Activated T-helper 9 cell treated with anti-CD3 and anti-CD28 coated beads, Interleukin-2, amount 50 U/mL, for 16 hours (primary cell): Measurements from ENCODE around the gene WSB1.

Experiments
- DNase-seq: peaks from one replicate; pipeline ENCODE4 v3.0.0-alpha.2; 2020; ENCODE audit warnings: low read depth

Gene WSB1

GRCh38 chr17:27280527-27280926 is 13.4 kb upstream of the WSB1 start:
- no peak for DNase-seq

DNA sequence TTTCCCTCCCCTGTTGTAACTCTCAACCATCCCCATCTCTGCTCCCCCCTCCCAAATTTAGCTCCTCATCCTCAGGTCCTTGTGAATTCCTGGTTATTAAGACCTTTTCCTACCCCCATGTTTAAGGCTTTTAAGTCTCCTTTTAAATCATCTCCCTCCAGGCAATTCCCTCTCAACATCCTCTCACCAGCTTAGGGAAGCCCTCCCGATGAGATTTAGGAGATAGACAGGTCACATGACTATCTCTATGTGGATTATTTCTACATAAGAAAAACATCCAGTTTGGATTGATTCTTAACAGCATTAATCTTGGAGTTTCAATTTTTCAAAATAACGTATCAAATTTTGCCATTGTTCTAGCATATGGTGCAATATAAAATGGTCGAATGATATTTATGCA is 12.5 kb upstream of the WSB1 start:
- DNase-seq, result no peak

DNA sequence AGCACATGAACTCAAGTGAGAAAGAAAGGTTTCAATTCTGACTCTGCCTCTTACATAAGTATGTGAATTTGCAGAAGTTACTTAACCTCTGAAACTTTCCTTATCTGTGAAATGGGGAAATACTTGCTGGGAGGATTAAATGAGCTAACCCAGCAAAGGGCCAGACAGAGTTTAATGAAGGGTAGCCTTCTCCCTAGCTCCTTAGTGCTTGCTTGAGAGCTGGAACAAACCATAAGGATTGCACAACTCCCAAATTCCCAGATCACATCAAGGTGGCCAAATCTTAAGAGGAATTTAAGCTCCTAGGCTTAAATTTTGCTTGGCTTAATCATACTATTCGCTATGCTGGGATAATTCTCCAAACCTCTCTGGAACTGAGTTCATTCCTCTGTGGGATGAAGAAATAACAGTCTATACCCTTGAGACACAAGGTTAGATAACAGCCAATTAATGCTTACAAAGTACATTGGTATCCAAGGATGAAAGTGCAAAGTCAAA is 11.8 kb upstream of the WSB1 start:
- no peak for DNase-seq

GRCh38 chr17:27283060-27283459 is 10.9 kb upstream of the WSB1 start:
- DNase-seq, result no peak

DNA sequence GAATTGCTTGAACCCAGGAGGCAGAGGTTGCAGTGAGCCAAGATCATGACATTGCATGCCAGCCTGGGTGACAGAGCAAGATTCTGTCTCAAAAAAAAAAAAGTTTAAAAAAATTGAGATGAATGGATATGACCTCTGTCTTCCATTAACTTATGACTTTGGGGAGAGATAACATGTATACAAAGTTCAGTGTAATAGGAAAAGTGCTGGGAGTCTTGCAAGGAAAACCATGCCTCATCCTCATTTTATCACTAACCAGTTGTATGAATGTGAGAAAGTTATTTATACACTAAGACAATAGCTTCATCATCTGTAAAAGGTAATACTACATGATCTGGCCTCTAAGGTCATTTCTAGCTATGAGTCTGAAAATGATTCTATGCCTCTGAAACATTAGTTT is 10.2 kb upstream of the WSB1 start:
- DNase-seq, result no peak

DNA sequence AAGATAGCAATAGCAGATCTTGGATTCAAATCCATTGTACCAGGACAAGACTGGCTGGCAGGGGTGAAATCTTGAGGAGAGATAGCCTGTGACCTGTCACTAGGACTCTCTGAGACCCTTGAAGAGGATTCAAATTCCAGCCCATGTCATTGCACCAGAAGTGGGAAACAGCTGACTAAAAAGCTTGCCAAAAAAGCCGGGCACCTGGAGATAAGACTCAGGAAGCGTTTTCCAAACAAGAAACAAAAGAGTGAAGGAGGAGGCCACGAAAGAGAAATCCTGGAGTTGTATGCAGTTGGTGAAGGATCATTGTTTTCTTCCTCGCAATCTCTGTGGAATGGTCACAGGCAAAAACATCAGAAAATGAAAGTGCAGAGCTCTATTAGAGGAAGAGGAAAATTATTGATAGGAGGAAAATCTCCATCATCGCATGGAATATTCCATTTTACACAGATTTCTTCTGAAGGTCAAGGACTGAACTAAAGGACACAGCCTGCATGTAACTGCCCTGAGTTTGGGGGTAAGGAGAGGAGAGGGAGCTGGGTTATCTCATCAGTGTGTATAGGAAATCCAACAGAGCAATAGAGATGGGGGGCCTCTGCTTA is 9.0 kb upstream of the WSB1 start:
- DNase-seq, result no peak

DNA sequence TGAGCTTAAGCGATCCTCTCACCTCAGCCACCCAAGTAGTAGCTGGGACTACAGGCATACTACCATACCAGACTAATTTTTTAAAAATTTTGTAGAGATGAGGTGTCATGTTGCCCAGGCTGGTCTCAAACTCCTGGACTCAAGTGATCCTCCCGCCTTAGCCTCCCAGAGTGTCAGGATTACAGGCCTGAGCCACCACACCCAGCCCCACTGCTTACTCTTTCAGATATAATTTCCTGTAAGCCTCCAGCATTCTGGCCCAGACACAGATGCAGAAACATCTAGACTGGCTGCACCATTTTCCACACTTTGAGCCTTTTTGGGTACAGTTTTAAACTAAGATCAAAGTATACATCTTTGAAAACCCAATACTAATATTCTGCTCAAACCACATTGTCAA is 8.4 kb upstream of the WSB1 start:
- DNase-seq, result no peak

DNA sequence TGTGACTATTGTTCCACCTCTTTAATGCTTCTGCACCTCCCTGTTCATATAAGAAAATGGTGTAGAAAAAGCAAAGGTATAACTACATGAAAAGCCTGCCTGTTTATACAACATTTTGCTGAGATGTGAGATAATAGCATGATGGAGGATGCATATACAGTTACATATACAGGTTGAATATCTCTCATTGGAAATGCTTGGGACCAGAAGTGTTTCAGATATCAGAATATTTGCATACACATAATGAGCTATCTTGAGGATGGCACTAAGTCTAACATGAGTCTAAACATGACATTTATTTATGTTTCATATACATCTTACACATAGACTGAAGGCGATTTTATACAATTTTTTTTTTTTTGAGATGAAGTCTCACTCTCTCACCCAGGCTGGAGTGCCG is 5.7 kb upstream of the WSB1 start:
- DNase-seq, result no peak

DNA sequence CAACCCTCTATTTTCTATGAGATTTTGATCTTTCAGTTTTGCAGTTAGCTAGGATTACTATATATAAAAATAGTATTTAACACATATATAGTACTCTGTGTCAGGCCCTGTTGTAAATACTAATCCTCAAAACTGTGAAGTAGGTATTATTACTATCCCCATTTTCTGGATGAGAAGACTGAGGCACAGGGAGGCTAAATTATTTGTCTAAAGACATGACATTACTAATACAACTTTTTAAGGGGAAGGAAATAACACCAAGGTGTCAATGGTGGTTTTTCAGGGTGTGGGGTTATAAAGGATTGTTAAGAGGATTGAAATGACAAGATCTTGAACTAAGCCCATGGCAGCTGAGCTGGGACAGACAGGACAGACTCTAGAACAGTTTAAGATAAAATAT is 4.1 kb upstream of the WSB1 start:
- no peak for DNase-seq

- no peak for DNase-seq
Observed at GRCh38 chr17:27290916-27291598, 2.9 kb upstream of the WSB1 start.

GRCh38 chr17:27293359-27293897 is 486 bp upstream of the WSB1 start:
- DNase-seq, result no peak

DNA sequence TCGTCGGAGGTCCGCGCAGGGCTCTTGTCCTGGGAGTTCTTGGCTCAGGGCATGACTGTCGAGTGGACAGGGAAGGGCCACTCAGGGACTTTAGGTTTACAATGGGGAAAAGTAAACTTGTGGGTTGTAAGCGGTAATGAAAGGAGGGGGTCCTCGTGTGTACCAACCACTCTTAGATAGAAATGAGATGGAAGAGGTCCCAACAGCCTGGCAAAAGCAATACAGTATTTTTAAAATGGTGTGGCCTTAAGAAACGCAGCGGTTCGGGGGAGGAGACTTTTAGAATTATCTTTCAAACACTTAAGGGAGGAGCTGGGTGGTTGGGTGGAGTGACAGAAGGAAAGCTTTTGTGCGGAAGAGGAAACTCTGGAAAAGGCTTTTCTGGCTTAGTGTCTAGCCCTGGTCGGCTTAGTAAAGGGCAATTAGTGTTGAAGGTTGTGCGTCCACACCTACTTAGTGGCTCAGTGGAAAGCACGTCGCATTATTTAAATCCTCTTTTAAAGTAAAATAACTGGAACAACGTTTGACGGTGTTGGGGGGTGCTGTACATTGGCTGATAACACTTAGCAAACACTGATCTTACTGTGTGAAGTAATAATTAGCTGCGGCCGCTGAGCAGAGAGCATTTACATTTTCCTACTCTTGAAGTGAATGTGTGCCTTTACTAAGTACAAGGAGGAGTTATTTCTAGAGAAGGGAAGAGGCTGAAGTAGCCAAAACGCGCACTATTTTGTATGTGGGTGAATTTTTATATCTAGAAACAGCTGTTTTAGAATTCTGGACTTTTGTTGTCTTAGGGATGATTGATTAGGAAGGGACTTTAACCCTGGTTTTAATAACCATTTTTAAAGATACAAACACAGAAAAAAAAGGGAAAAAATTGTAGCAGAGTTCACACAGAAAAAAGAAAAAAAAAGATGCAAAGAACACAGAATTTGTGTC is 1.0 kb downstream of the WSB1 start:
- DNase-seq, result peak; percentile 0

DNA sequence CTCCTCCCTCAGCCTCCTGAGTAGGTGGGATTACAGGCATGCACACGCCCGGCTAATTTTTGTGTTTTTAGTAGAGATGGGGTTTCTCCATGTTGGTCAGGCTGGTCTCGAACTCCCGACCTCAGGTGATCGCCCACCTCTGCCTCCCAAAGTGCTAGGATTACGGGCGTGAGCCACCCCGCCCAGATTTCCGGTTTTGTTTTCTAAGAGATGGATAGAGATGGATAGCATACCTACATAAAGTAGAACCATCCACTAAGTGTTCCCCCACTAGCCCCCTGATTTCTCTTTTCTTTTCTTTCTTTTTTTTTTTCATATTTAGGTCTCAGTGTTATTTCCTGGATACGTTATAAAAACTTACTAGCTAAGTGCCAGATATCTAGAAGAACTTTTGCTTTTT is 2.0 kb downstream of the WSB1 start:
- DNase-seq, result no peak

GRCh38 chr17:27296428-27296979 is 2.6 kb downstream of the WSB1 start:
- no peak for DNase-seq

- DNase-seq, result no peak
Observed at GRCh38 chr17:27299384-27300049, 5.6 kb downstream of the WSB1 start.

GRCh38 chr17:27303734-27304133 is 9.8 kb downstream of the WSB1 start:
- no peak for DNase-seq

- no peak for DNase-seq
Observed at GRCh38 chr17:27306276-27306835, 12.4 kb downstream of the WSB1 start.

DNA sequence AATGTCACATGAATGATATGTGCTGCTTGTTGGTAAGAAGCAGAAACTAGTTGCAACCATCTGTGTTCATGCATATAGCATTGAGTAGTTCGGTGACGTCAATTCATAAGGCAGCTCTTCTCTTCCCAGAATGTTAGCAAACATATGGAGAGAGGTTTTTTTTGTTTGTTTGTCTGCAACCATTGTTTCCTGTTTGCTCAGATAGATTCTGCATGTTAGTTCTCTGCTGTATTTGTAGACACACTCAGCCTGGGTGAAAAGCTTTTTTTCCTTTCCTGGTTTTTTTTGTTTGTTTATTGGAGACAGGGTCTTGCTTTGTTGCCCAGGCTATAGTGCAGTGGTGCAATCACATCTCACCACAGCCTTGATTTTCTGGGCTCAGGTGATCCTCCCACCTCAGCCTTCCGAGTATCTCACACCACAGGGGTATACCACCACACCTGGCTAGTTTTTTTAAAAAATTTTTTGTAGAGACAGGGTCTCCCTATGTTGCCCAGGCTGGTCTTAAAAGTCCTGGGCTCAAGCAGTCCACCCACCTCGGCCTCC is 16.7 kb downstream of the WSB1 start:
- no peak for DNase-seq

DNA sequence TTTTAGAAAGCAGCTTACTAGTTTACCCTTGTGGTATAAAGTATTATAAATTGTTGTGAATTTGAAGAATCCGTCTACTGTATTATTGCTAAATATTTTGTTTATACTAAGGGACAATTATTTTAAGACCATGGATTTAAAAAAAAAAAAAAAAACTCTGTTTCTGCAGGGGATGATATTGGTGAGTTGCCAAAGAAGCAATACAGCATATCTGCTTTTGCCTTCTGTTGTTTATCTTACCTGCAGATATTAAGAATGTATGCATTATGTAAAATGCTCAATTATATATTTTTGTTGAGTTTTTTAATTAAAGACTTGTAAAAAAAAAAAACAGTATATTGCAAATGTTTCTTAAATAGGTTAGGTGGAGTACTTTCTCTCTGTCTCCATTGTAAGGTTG is 19.4 kb downstream of the WSB1 start:
- no peak for DNase-seq

- DNase-seq, result no peak
Observed at GRCh38 chr17:27315322-27315721, 21.4 kb downstream of the WSB1 start.
